K562 (cell line): ENCODE results near the gene SLC5A2. TPM values are rescaled to one million over a fixed set of nuclear protein-coding genes. Genes with fewer than 3 reads are reported as not detected.
A peak's percentile ranks its signal among the peaks of the same experiment; 100 is the strongest.

ENCODE experiments used
- ATAC-seq: fragments of 200-7000 bp; cut with Tn5 transposase; 3 replicates; pipeline ENCODE4 v1.9.1; 2020; ENCODE audit warnings: moderate library complexity
- BruUV-seq: library from RNA; stranded (reverse); fragments of 400-500 nt; replicated peaks from 2 replicates; lab custom pipeline; 2021; lab: Mats Ljungman, UMichigan
- CTCF ChIA-PET: fragments of 300-600 bp; formaldehyde crosslinking; extraction: SDS; loops from one replicate; lab custom pipeline; 2021; ENCODE audit warnings: low intra/inter-chr PET ratio; lab: Yijun Ruan, JAX
- POLR2A ChIA-PET: fragments of 300-600, 350-650 bp; sonication (Branson Sonifier 250); formaldehyde crosslinking; extraction: SDS; loops from one replicate; lab custom pipeline; 2021; ENCODE audit warnings: antibody characterized with exemption, inconsistent platforms; lab: Yijun Ruan, JAX
- DNase-seq, 4 experiments: peaks; one replicate each; pipeline versions ENCODE4 v3.0.0 to v3.0.0-alpha.2; 2011 to 2018; ENCODE audit warnings: low spot score in 3 of 4, mixed read lengths in 3 of 4; ENCODE audit errors: extremely low read depth in 1 of 4
- FAIRE-seq: peaks from 2 replicates; lab custom pipeline; 2011; peaks lifted over from hg19 to GRCh38; lab: Jason Lieb, UNC
- H2AFZ ChIP-seq: 2 replicates; pipeline ENCODE4 v1.6.0; 2011; ENCODE audit warnings: low read depth, low read length, control low read depth, inconsistent platforms
- H3K27ac ChIP-seq: fragments of 200-600 bp; 3 replicates; pipeline ENCODE4 v1.8.0; 2011; ENCODE audit warnings: low read depth, mild to moderate bottlenecking, control low read depth, inconsistent platforms, low read length, moderate library complexity, mixed read lengths; ENCODE audit errors: extremely low read depth
- H3K27me3 ChIP-seq, 2 experiments: fragments of 300-600 bp in 1 of 2; 2 replicates in 1 of 2; 3 replicates in 1 of 2; pipeline versions ENCODE4 v1.6.0 to v1.8.0; 2011; ENCODE audit warnings: inconsistent platforms in 2 of 2, low read length in 2 of 2, mild to moderate bottlenecking in 1 of 2, mixed read lengths in 1 of 2, moderate library complexity in 1 of 2; ENCODE audit not compliant: control insufficient read depth in 2 of 2, insufficient read depth in 2 of 2
- H3K36me3 ChIP-seq: fragments of 300-600 bp; 3 replicates; pipeline ENCODE4 v1.8.0; 2011; ENCODE audit warnings: mild to moderate bottlenecking, low read length, inconsistent platforms; ENCODE audit not compliant: control insufficient read depth, insufficient read depth
- H3K4me1 ChIP-seq, 2 experiments: fragments of 200-600 bp in 1 of 2; replicated peaks in 1 of 2; 2 replicates in 1 of 2; 3 replicates in 1 of 2; pipeline versions ENCODE4 v1.5.1 to v1.8.0; 2011; ENCODE audit warnings: inconsistent platforms in 2 of 2, low read length in 2 of 2, mild to moderate bottlenecking in 1 of 2, mixed read lengths in 1 of 2, moderate library complexity in 1 of 2; ENCODE audit not compliant: control insufficient read depth in 2 of 2, insufficient read depth in 2 of 2
- H3K4me2 ChIP-seq: 2 replicates; pipeline ENCODE4 v1.6.1; 2011; ENCODE audit warnings: low read length, control low read depth, inconsistent platforms, mixed read lengths; ENCODE audit not compliant: insufficient read depth
- H3K4me3 ChIP-seq: fragments of 200-600 bp; sonication (generic), shearing (Covaris generic); 2 replicates; pipeline ENCODE4 v1.5.1; 2016; ENCODE audit warnings: control low read depth, inconsistent platforms
- H3K79me2 ChIP-seq: fragments of 200-600 bp; 3 replicates; pipeline ENCODE4 v1.8.0; 2011; ENCODE audit warnings: low read length, inconsistent platforms; ENCODE audit not compliant: control insufficient read depth, insufficient read depth
- H3K9ac ChIP-seq, 2 experiments: 2 replicates each; pipeline versions ENCODE4 v1.6.0 to v1.6.1; 2011; ENCODE audit warnings: low read depth in 2 of 2, low read length in 2 of 2, control low read depth in 1 of 2, inconsistent platforms in 1 of 2, mild to moderate bottlenecking in 1 of 2, mixed read lengths in 1 of 2; ENCODE audit not compliant: insufficient read depth in 1 of 2
- H3K9me1 ChIP-seq: one replicate; pipeline ENCODE4 v1.6.0; 2011; ENCODE audit warnings: inconsistent platforms, mild to moderate bottlenecking, low read length, moderate library complexity; ENCODE audit not compliant: control insufficient read depth, insufficient read depth
- H3K9me3 ChIP-seq: replicated peaks from 2 replicates; pipeline ENCODE4 v1.5.1; 2011; ENCODE audit warnings: low read depth, low read length, inconsistent platforms; ENCODE audit not compliant: control insufficient read depth, insufficient read depth
- H4K20me1 ChIP-seq: replicated peaks from 2 replicates; pipeline ENCODE4 v1.6.1; 2011; ENCODE audit warnings: low read length, inconsistent platforms, mixed read lengths; ENCODE audit not compliant: control insufficient read depth, insufficient read depth
- BRCA1 ChIP-seq, 2 experiments: fragments of 450-650 bp in 1 of 2; sonication (generic) in 1 of 2; formaldehyde crosslinking in 1 of 2; IDR thresholded peaks; 2 replicates each; pipeline versions ENCODE4 v1.5.0 to v1.6.1; 2017 to 2020; ENCODE audit warnings: mild to moderate bottlenecking in 1 of 2, missing genetic modification reagents in 1 of 2
- ZNF121 ChIP-seq: sonication (generic); formaldehyde crosslinking; conservative IDR thresholded peaks from 2 replicates; pipeline ENCODE4 v1.8.0; 2022; ENCODE audit warnings: missing genetic modification reagents
- WGBS: fragments of 100-300 bp; shearing (Covaris generic); methylation state at CpG from one replicate; pipeline ENCODE4 v1.1.6; 2016; ENCODE audit warnings: low coverage, mixed read lengths; ENCODE audit not compliant: insufficient coverage; ENCODE audit errors: missing lambda C conversion rate; 5-methylcytosine and 5-hydroxymethylcytosine counted together
- in situ Hi-C: fragments of 300-500 bp; cut with MboI; formaldehyde crosslinking; loops from 4 replicates; pipeline ENCODE4 v1.15.0; 2018; ENCODE audit warnings: inconsistent platforms, mixed read lengths
- intact Hi-C: fragments of 100-400 bp; cut with micrococcal nuclease; formaldehyde crosslinking; loops from 2 replicates; pipeline ENCODE4 v1.14.2; 2022
- polyA plus RNA-seq, 8 experiments: library from polyadenylated mRNA; depleted of rRNA in 4 of 8; stranded (reverse) in 5 of 8; unstranded in 3 of 8; fragments of >200 nt; fragmentation: Nextera tagmentation in 2 of 8; fragmentation: Illumina TruSeq in 1 of 8; extraction: Ambion mirVana in 2 of 8; extraction: Trizol in 1 of 8; gene quantifications; 2 replicates each; pipeline versions ENCODE4 v1.2.1 to v1.2.3, GENCODE V29; 2011 to 2014; ENCODE audit warnings: inconsistent platforms in 1 of 8, missing spikeins in 1 of 8
- total RNA-seq, 7 experiments: library from RNA; depleted of rRNA in 6 of 7; stranded (reverse); fragments of >200 nt in 6 of 7; fragmentation: Illumina TruSeq in 2 of 7; extraction: Trizol in 2 of 7; gene quantifications; 2 replicates each; pipeline versions ENCODE4 v1.2.1 to v1.2.3, GENCODE V29; 2011 to 2021; ENCODE audit warnings: low replicate concordance in 1 of 7
- TF ChIP-seq, protein P1 (sequence below), 2 experiments: fragments of 450-650 bp; IDR thresholded peaks; 2 replicates each; pipeline ENCODE4 v1.6.1; 2018; ENCODE audit warnings: mild to moderate bottlenecking in 2 of 2, low read depth in 1 of 2; ENCODE audit not compliant: partially characterized antibody in 2 of 2

Gene SLC5A2
- total and polyA plus RNA-seq, 9 of the 15 experiments (the other 6 are each of a cell fraction or from before 2014, with no cell fraction given): 0.07 to 2.7 (median 2.2) TPM; not detected in 6

- peaks cover 48 to 49% of the 10 kb centered on the region in 2 experiments for H3K4me1 ChIP-seq
- peaks cover 27% of the 10 kb centered on the region for H3K79me2 ChIP-seq
- ATAC-seq (peak; percentile 80), DNase-seq (peak; percentile 62 to 84 (median 67)), FAIRE-seq (peak; percentile 63)
- H3K27me3 ChIP-seq: no peaks in the 10 kb centered on the region
- in situ Hi-C loops: loop anchor here (10.0 kb wide), 1 partner anchor 243 kb away; no protein-coding TSS in a partner anchor
- CTCF ChIA-PET: interaction anchor here (0.7 kb wide), 1 partner anchor 245 kb away, joined by 3 read pairs; no protein-coding TSS in a partner anchor
- POLR2A ChIA-PET: interaction anchor here (0.6 to 1.9 kb wide), 9 partner anchors 9 to 677 kb away, joined by 3 to 10 read pairs (median 3); partner anchors contain the start of gene ZNF843
- intact Hi-C loops: loop anchor here (2.0 to 10.0 kb wide), 4 partner anchors 50 to 497 kb away; partner anchors contain the start of gene SETD1A
- no peak overlapping the region for H3K4me3 ChIP-seq
- H4K20me1 ChIP-seq: no peaks in the 10 kb centered on the region; the same call in 1 of the 2 replicates
- no TSS peak for BruUV-seq
- peak overlapping the region; percentile 40 for H3K4me2 ChIP-seq
- 32% methylated on average over 11 of the region's 11 CpGs for WGBS
- no peaks in the 10 kb centered on the region for H3K9me3 ChIP-seq
- peak overlapping the region in 1 of 2 experiments; percentile 62; a peak in 1 of 4 replicates for H3K9ac ChIP-seq
- H3K9me1 ChIP-seq: no peaks in the 10 kb centered on the region
- H3K27ac ChIP-seq: no peak overlapping the region
- peaks cover 15% of the 10 kb centered on the region; the same call in 1 of the 3 replicates for H3K36me3 ChIP-seq
- peak overlapping the region; percentile 59; the same call in 1 of the 2 replicates for H2AFZ ChIP-seq
- TF ChIP-seq ZNF121 (CRISPR knock-in tag): peak; percentile 86
- TF ChIP-seq, protein P1, sequence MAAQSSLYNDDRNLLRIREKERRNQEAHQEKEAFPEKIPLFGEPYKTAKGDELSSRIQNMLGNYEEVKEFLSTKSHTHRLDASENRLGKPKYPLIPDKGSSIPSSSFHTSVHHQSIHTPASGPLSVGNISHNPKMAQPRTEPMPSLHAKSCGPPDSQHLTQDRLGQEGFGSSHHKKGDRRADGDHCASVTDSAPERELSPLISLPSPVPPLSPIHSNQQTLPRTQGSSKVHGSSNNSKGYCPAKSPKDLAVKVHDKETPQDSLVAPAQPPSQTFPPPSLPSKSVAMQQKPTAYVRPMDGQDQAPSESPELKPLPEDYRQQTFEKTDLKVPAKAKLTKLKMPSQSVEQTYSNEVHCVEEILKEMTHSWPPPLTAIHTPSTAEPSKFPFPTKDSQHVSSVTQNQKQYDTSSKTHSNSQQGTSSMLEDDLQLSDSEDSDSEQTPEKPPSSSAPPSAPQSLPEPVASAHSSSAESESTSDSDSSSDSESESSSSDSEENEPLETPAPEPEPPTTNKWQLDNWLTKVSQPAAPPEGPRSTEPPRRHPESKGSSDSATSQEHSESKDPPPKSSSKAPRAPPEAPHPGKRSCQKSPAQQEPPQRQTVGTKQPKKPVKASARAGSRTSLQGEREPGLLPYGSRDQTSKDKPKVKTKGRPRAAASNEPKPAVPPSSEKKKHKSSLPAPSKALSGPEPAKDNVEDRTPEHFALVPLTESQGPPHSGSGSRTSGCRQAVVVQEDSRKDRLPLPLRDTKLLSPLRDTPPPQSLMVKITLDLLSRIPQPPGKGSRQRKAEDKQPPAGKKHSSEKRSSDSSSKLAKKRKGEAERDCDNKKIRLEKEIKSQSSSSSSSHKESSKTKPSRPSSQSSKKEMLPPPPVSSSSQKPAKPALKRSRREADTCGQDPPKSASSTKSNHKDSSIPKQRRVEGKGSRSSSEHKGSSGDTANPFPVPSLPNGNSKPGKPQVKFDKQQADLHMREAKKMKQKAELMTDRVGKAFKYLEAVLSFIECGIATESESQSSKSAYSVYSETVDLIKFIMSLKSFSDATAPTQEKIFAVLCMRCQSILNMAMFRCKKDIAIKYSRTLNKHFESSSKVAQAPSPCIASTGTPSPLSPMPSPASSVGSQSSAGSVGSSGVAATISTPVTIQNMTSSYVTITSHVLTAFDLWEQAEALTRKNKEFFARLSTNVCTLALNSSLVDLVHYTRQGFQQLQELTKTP (IDR thresholded peaks at IDR 0.05; ENCODE audit: low read depth in 1 of 2, partially characterized antibody in 2 of 2): no peak
- TF ChIP-seq BRCA1 (IDR thresholded peaks at IDR 0.05): no peak
- no peak for TF ChIP-seq BRCA1 (CRISPR knock-in tag; IDR thresholded peaks at IDR 0.05)
Measured at GRCh38 chr16:31451681-31452351, 31.1 kb upstream of the SLC5A2 start.
